Measurements from ENCODE around the gene VIT. TPM values are rescaled to one million over a fixed set of nuclear protein-coding genes. Genes with fewer than 3 reads are reported as not detected.
"Not testable (repeated sequence)": the region's sequence is repeated elsewhere in the genome, so short reads cannot be mapped to it uniquely, and the experiment has no call there.

VIT gene
- total RNA-seq, 1 donor from 2014 or later = 4.2 TPM

GRCh38 chr2:36678856-36679255, 17.7 kb upstream of the VIT start:
- Histone ChIP-seq H3K27me3 (ENCODE audit: low read depth) (no peaks in the 10 kb centered on the region), H3K4me3 (no peak overlapping the region), H3K27ac (no peak overlapping the region), H3K9me3 (no peaks in the 10 kb centered on the region), H3K36me3 (no peaks in the 10 kb centered on the region), H3K4me1 (peaks cover 5% of the 10 kb centered on the region)
- DNase-seq (no peak), ATAC-seq (no peak)
- intact Hi-C loops (cut with DNase I) = no loop called here
- TF ChIP-seq CTCF (IDR thresholded peaks at IDR 0.05) = no peak

- Histone ChIP-seq H3K36me3 (no peaks in the 10 kb centered on the region), H3K4me1 (peaks cover 5% of the 10 kb centered on the region), H3K9me3 (no peaks in the 10 kb centered on the region), H3K27ac (no peak overlapping the region), H3K27me3 (ENCODE audit: low read depth) (no peaks in the 10 kb centered on the region), H3K4me3 (no peak overlapping the region)
- ATAC-seq (no peak), DNase-seq (no peak)
- TF ChIP-seq CTCF (IDR thresholded peaks at IDR 0.05) = no peak
- intact Hi-C loops (cut with DNase I) = no loop called here
Observed at GRCh38 chr2:36680012-36680411, 16.5 kb upstream of the VIT start.

- ATAC-seq (no peak), DNase-seq (no peak)
- H3K4me1 ChIP-seq = peaks cover 2% of the 10 kb centered on the region
- no peaks in the 10 kb centered on the region for H3K9me3 ChIP-seq
- H3K27ac ChIP-seq = no peak overlapping the region
- intact Hi-C loops (cut with DNase I) = no loop called here
- no peak for TF ChIP-seq CTCF (IDR thresholded peaks at IDR 0.05)
- H3K36me3 ChIP-seq = no peaks in the 10 kb centered on the region
- no peak overlapping the region for H3K4me3 ChIP-seq
- no peaks in the 10 kb centered on the region for H3K27me3 ChIP-seq (ENCODE audit: low read depth)
Observed at GRCh38 chr2:36682562-36682961, 13.9 kb upstream of the VIT start.

- H3K9me3 ChIP-seq = no peaks in the 10 kb centered on the region
- no peaks in the 10 kb centered on the region for H3K27me3 ChIP-seq (ENCODE audit: low read depth)
- no peaks in the 10 kb centered on the region for H3K4me1 ChIP-seq
- no peak overlapping the region for H3K27ac ChIP-seq
- intact Hi-C loops (cut with DNase I) = no loop called here
- no peaks in the 10 kb centered on the region for H3K36me3 ChIP-seq
- DNase-seq (no peak), ATAC-seq (no peak)
- H3K4me3 ChIP-seq = no peak overlapping the region
- no peak for TF ChIP-seq CTCF (IDR thresholded peaks at IDR 0.05)
Observed at GRCh38 chr2:36683002-36683401, 13.5 kb upstream of the VIT start.

DNA sequence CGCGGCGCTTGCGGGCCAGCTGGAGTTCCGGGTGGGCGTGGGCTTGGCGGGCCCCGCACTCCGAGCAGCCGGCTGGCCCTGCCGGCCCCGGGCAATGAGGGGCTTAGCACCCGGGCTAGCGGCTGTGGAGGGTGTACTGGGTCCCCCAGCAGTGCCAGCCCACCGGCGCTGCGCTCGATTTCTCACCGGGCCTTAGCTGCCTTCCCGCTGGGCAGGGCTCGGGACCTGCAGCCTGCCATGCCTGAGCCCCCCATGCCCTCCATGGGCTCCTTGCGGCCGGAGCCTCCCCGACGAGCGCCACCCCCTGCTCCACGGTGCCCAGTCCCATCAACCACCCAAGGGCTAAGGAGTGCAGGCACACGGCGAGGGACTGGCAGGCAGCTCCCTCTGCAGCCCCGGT, 8.2 kb upstream of the VIT start:
- H3K4me1 ChIP-seq, ATAC-seq: not testable (repeated sequence)

DNA sequence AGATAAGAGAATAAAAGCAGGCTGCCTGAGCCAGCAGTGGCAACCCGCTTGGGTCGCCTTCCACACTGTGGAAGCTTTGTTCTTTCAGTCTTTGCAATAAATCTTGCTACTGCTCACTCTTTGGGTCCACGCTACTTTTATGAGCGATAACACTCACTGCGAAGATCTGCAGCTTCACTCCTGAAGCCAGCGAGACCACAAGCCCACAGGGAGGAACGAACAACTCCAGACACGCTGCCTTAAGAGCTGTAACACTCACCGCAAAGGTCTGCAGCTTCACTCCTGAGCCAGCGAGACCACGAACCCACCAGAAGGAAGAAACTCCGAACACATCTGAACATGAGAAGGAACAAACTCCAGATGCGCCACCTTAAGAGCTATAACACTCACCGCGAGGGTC, 7.5 kb upstream of the VIT start:
- H3K4me3 ChIP-seq; DNase-seq; H3K27ac ChIP-seq; H3K9me3 ChIP-seq; ATAC-seq; H3K4me1 ChIP-seq; H3K36me3 ChIP-seq; H3K27me3 ChIP-seq (ENCODE audit: low read depth); intact Hi-C loops (cut with DNase I): not testable (repeated sequence)

More for the DNA sequence above, 8.2 kb upstream of the VIT start:
- H3K27me3 ChIP-seq (ENCODE audit: low read depth); intact Hi-C loops (cut with DNase I); H3K9me3 ChIP-seq; H3K4me3 ChIP-seq; H3K27ac ChIP-seq; DNase-seq; H3K36me3 ChIP-seq: not testable (repeated sequence)

- TF ChIP-seq CTCF (IDR thresholded peaks at IDR 0.05) = no peak
- Histone ChIP-seq H3K36me3 (no peaks in the 10 kb centered on the region), H3K27ac (no peak overlapping the region), H3K27me3 (ENCODE audit: low read depth) (no peaks in the 10 kb centered on the region), H3K4me1 (no peaks in the 10 kb centered on the region), H3K9me3 (no peaks in the 10 kb centered on the region), H3K4me3 (no peak overlapping the region)
- intact Hi-C loops (cut with DNase I) = no loop called here
- ATAC-seq (no peak), DNase-seq (no peak)
Observed at GRCh38 chr2:36692121-36692520, 4.4 kb upstream of the VIT start.
